Stomach (tissue), 4 donors: Measurements from ENCODE around the gene FBXW11.

Source experiments
- CTCF ChIP-seq, 7 experiments: fragments of 450-650 bp in 4 of 7; fragments of 200-600 bp in 3 of 7; sonication (generic) in 3 of 7; IDR thresholded peaks; one replicate each; pipeline ENCODE4 v1.5.1; 2016 to 2019; ENCODE audit warnings: antibody characterized with exemption in 7 of 7, control low read depth in 2 of 7, mild to moderate bottlenecking in 1 of 7
- POLR2AphosphoS5 ChIP-seq, 3 donors: sonication (generic); formaldehyde crosslinking; IDR thresholded peaks; one replicate each; pipeline ENCODE4 v1.6.1; 2016; ENCODE audit warnings: antibody characterized with exemption in 3 of 3

GRCh38 chr5:171970826-171971225, 35.6 kb downstream of the FBXW11 start:
- TF ChIP-seq CTCF (IDR thresholded peaks at IDR 0.05) (no peak), POLR2AphosphoS5 (IDR thresholded peaks at IDR 0.05) (no peak)
